Measurements from ENCODE around the gene MXI1.

MXI1 gene

DNA sequence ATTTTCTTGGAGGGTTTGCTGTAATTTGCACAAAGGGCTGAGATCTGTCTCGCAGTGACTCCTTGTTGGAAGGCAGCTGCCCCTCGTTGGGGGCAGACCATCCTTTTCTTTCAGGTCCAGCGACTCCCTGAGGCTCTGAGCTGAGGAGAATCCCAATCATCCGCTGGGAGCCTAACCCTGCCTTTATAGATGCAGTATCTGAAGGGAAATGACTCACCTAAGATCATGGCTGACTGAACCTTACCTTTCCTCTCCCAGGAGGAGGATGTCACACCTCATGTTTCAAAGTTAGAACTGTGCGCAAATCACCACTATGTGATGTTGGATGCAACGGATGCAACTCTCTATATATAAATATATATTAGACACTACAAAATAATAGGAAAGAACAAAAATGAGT is 36.4 kb upstream of the MXI1 start:
- TF ChIP-seq, protein P1, sequence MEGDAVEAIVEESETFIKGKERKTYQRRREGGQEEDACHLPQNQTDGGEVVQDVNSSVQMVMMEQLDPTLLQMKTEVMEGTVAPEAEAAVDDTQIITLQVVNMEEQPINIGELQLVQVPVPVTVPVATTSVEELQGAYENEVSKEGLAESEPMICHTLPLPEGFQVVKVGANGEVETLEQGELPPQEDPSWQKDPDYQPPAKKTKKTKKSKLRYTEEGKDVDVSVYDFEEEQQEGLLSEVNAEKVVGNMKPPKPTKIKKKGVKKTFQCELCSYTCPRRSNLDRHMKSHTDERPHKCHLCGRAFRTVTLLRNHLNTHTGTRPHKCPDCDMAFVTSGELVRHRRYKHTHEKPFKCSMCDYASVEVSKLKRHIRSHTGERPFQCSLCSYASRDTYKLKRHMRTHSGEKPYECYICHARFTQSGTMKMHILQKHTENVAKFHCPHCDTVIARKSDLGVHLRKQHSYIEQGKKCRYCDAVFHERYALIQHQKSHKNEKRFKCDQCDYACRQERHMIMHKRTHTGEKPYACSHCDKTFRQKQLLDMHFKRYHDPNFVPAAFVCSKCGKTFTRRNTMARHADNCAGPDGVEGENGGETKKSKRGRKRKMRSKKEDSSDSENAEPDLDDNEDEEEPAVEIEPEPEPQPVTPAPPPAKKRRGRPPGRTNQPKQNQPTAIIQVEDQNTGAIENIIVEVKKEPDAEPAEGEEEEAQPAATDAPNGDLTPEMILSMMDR (IDR thresholded peaks at IDR 0.05; ENCODE audit: control extremely low read depth, extremely low read depth, low read depth, missing control alignments): no peak
- DNase-seq (ENCODE audit: extremely low spot score): no peak
- ChIA-PET CTCF (no interaction called here), POLR2A (no interaction called here)

DNA sequence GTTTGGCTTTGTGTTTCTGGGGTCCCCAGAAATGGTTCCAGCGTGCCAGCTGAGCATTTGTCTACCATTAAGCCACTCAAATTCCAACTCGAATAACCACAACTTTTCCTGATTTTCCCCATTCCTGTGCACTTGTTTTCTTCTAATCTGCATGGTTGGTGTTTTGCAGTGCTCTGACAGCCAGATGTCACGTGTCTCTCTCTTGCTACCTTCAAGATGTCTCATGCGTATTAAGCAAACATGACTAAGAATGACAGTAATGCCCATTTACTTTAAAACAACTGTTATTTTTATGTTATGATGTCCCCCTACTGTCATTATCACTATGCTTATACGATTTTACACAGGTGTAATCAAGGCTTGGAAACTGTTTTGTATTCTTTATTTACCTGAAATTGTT is 35.2 kb upstream of the MXI1 start:
- DNase-seq (ENCODE audit: extremely low spot score): no peak

GRCh38 chr10:110174201-110174600 is 33.2 kb upstream of the MXI1 start:
- TF ChIP-seq, protein P1 (IDR thresholded peaks at IDR 0.05; ENCODE audit: control extremely low read depth, extremely low read depth, low read depth, missing control alignments): no peak
- no peak for DNase-seq (ENCODE audit: extremely low spot score)
- ChIA-PET POLR2A (no interaction called here), CTCF (interaction anchor here (0.8 to 3.9 kb wide), 4 partner anchors 10 to 33 kb away, joined by 3 to 14 read pairs (median 3); partner anchors contain the start of gene MXI1)

More for the DNA sequence above, 35.2 kb upstream of the MXI1 start:
- ChIA-PET CTCF (no interaction called here), POLR2A (no interaction called here)
- TF ChIP-seq, protein P1 (IDR thresholded peaks at IDR 0.05; ENCODE audit: control extremely low read depth, extremely low read depth, low read depth, missing control alignments): no peak

GRCh38 chr10:110174816-110175215 is 32.6 kb upstream of the MXI1 start:
- CTCF ChIA-PET: interaction anchor here (0.9 to 3.9 kb wide), 6 partner anchors 10 to 88 kb away, joined by 3 to 14 read pairs (median 3); partner anchors contain the start of gene MXI1

DNA sequence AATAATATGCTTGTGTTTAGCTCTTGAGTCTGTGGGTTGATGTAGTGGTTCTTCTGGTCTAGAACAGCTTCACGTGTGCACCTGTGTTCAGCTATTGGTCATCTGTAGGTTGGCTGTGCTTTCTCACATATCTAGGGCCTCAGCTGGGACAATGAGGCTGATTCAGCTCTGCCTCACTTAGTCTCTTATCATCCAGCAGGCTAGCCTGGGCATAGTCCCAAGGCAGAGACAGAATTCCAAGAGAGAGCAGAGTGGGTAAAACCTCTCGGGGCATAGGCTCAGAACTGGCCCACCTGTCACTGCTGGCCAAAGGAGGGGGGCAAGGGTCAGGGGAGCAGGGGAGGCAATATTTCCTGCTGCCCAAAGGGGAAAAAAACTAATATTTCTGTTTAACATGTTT is 32.0 kb upstream of the MXI1 start:
- CTCF ChIA-PET: interaction anchor here (0.9 to 3.9 kb wide), 5 partner anchors 11 to 88 kb away, joined by 3 to 14 read pairs (median 3); partner anchors contain the start of gene MXI1
- DNase-seq (ENCODE audit: extremely low spot score): no peak
- TF ChIP-seq, protein P1 (IDR thresholded peaks at IDR 0.05; ENCODE audit: control extremely low read depth, extremely low read depth, low read depth, missing control alignments): no peak
- POLR2A ChIA-PET: no interaction called here

More at GRCh38 chr10:110174816-110175215, 32.6 kb upstream of the MXI1 start:
- DNase-seq (ENCODE audit: extremely low spot score): no peak
- TF ChIP-seq, protein P1 (IDR thresholded peaks at IDR 0.05; ENCODE audit: control extremely low read depth, extremely low read depth, low read depth, missing control alignments): no peak
- POLR2A ChIA-PET: no interaction called here

GRCh38 chr10:110176141-110177030 is 31.0 kb upstream of the MXI1 start:
- POLR2A ChIA-PET: no interaction called here
- no peak for DNase-seq (ENCODE audit: extremely low spot score)
- TF ChIP-seq, protein P1 (IDR thresholded peaks at IDR 0.05; ENCODE audit: control extremely low read depth, extremely low read depth, low read depth, missing control alignments): no peak
- CTCF ChIA-PET: interaction anchor here (1.1 to 3.9 kb wide), 3 partner anchors 24 to 34 kb away, joined by 3 to 14 read pairs (median 4); partner anchors contain the start of gene MXI1

Measured in GM10248 (cell line).